Vagina (tissue), 2 donors: ENCODE measurements around the gene TMEM114.

ENCODE experiments used
- POLR2A ChIP-seq, 2 donors: fragments of 450-650 bp; IDR thresholded peaks; one replicate each; pipeline ENCODE4 v1.6.1; 2017; ENCODE audit warnings: antibody characterized with exemption in 2 of 2, mild to moderate bottlenecking in 2 of 2, moderate library complexity in 2 of 2
- TF ChIP-seq, protein P1 (sequence below), 3 experiments: fragments of 450-650 bp in 2 of 3; fragments of 200-600 bp in 1 of 3; sonication (generic) in 1 of 3; IDR thresholded peaks; one replicate each; pipeline ENCODE4 v1.5.1; 2017 to 2019; ENCODE audit warnings: antibody characterized with exemption in 3 of 3, mild to moderate bottlenecking in 2 of 3, moderate library complexity in 2 of 3

DNA sequence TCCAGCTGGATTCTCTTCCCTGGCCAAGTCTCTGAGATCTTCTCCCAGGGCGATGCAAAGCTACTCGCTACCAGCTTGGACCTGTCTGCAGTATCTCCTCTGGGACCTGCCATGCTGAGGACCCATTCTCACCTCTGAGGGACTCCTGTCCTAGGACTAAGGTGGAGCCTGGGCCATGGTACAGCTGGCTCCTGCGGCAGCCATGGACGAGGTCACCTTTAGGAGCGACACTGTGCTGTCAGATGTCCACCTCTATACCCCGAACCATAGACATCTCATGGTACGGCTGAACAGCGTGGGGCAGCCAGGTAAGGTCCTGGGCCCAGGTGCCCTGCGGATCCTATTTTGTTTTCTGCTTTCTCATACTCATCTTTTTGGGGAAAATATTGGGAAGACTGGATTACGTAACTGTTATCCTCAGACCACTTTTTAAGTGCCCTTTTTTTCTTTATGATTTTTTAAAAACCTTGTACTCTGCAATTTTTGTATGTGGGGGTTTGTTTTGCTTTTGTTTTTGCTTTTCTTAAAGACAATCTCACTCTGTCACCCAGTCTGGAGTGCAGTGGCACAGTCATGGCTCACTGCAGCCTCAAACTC is 35.3 kb upstream of the TMEM114 start:
- TF ChIP-seq, protein P1, sequence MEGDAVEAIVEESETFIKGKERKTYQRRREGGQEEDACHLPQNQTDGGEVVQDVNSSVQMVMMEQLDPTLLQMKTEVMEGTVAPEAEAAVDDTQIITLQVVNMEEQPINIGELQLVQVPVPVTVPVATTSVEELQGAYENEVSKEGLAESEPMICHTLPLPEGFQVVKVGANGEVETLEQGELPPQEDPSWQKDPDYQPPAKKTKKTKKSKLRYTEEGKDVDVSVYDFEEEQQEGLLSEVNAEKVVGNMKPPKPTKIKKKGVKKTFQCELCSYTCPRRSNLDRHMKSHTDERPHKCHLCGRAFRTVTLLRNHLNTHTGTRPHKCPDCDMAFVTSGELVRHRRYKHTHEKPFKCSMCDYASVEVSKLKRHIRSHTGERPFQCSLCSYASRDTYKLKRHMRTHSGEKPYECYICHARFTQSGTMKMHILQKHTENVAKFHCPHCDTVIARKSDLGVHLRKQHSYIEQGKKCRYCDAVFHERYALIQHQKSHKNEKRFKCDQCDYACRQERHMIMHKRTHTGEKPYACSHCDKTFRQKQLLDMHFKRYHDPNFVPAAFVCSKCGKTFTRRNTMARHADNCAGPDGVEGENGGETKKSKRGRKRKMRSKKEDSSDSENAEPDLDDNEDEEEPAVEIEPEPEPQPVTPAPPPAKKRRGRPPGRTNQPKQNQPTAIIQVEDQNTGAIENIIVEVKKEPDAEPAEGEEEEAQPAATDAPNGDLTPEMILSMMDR (IDR thresholded peaks at IDR 0.05): no peak
- no peak for TF ChIP-seq POLR2A (IDR thresholded peaks at IDR 0.05)
